ENCODE results near the gene SV2B. TPM values are rescaled to one million over a fixed set of nuclear protein-coding genes. Genes with fewer than 3 reads are reported as not detected.

Gene SV2B
- total RNA-seq, 1 experiment from 2014 or later: 0.44 TPM

GRCh38 chr15:91193378-91193720 lies 93.3 kb downstream of the SV2B start:
- Mint-ChIP-seq H3K27ac (ENCODE audit: low read depth, unreplicated experiment) (no peak overlapping the region), H3K4me3 (ENCODE audit: unreplicated experiment) (no peak overlapping the region), H3K36me3 (ENCODE audit: insufficient read depth, unreplicated experiment) (no peaks in the 10 kb centered on the region), H3K27me3 (ENCODE audit: insufficient read depth, unreplicated experiment) (peaks cover 54% of the 10 kb centered on the region), H3K9me3 (ENCODE audit: unreplicated experiment) (no peaks in the 10 kb centered on the region), H3K4me1 (ENCODE audit: insufficient read depth, unreplicated experiment) (no peaks in the 10 kb centered on the region)
- intact Hi-C loops (cut with micrococcal nuclease): no loop called here
- TF ChIP-seq CTCF (IDR thresholded peaks at IDR 0.05; ENCODE audit: unreplicated experiment): no peak
- DNase-seq (ENCODE audit: unreplicated experiment): no peak
- BruUV-seq (replicated peaks): no TSS peak
- CTCF ChIA-PET: no interaction called here
- POLR2A ChIA-PET: no interaction called here

DNA sequence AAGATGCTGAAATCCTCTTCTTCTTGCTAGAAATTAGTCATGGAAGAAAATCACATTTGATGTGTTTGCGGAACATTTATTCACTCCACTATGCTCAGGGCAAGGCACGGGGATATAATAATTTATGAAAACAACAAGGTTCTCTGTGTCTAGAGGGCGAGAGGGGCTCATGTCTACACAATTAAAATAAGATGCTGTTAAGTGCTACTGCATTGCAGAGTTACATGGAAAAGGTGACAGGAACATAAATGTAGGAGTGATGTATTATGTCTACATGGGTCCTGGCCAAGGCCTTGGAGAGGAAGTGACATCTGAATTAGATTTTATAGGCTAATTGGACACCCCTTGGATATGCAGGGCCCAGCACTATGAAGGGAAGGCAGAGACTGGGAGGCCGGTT lies 96.1 kb downstream of the SV2B start:
- intact Hi-C loops (cut with micrococcal nuclease): no loop called here
- POLR2A ChIA-PET: interaction anchor here (0.6 kb wide), 1 partner anchor 30 kb away, joined by 3 read pairs; no protein-coding TSS in a partner anchor
- Mint-ChIP-seq H3K36me3 (ENCODE audit: insufficient read depth, unreplicated experiment) (no peaks in the 10 kb centered on the region), H3K4me1 (ENCODE audit: insufficient read depth, unreplicated experiment) (no peaks in the 10 kb centered on the region), H3K4me3 (ENCODE audit: unreplicated experiment) (no peak overlapping the region), H3K9me3 (ENCODE audit: unreplicated experiment) (no peaks in the 10 kb centered on the region), H3K27me3 (ENCODE audit: insufficient read depth, unreplicated experiment) (peaks cover 35% of the 10 kb centered on the region), H3K27ac (ENCODE audit: low read depth, unreplicated experiment) (no peak overlapping the region)
- no peak for DNase-seq (ENCODE audit: unreplicated experiment)
- CTCF ChIA-PET: interaction anchor here (1.5 kb wide), 1 partner anchor 140 kb away, joined by 4 read pairs; no protein-coding TSS in a partner anchor
- no TSS peak for BruUV-seq (replicated peaks)
- no peak for TF ChIP-seq CTCF (IDR thresholded peaks at IDR 0.05; ENCODE audit: unreplicated experiment)

GRCh38 chr15:91196768-91197167 lies 96.7 kb downstream of the SV2B start:
- H3K27me3 Mint-ChIP-seq (ENCODE audit: insufficient read depth, unreplicated experiment): peaks cover 35% of the 10 kb centered on the region
- intact Hi-C loops (cut with micrococcal nuclease): no loop called here
- H3K9me3 Mint-ChIP-seq (ENCODE audit: unreplicated experiment): no peaks in the 10 kb centered on the region
- no peaks in the 10 kb centered on the region for H3K4me1 Mint-ChIP-seq (ENCODE audit: insufficient read depth, unreplicated experiment)
- H3K36me3 Mint-ChIP-seq (ENCODE audit: insufficient read depth, unreplicated experiment): no peaks in the 10 kb centered on the region
- H3K4me3 Mint-ChIP-seq (ENCODE audit: unreplicated experiment): no peak overlapping the region
- ChIA-PET POLR2A (interaction anchor here (0.6 kb wide), 1 partner anchor 29 kb away, joined by 3 read pairs; no protein-coding TSS in a partner anchor), CTCF (interaction anchor here (1.5 kb wide), 1 partner anchor 141 kb away, joined by 4 read pairs; no protein-coding TSS in a partner anchor)
- TF ChIP-seq CTCF (IDR thresholded peaks at IDR 0.05; ENCODE audit: unreplicated experiment): no peak
- DNase-seq (ENCODE audit: unreplicated experiment): no peak
- no TSS peak for BruUV-seq (replicated peaks)
- no peak overlapping the region for H3K27ac Mint-ChIP-seq (ENCODE audit: low read depth, unreplicated experiment)

DNA sequence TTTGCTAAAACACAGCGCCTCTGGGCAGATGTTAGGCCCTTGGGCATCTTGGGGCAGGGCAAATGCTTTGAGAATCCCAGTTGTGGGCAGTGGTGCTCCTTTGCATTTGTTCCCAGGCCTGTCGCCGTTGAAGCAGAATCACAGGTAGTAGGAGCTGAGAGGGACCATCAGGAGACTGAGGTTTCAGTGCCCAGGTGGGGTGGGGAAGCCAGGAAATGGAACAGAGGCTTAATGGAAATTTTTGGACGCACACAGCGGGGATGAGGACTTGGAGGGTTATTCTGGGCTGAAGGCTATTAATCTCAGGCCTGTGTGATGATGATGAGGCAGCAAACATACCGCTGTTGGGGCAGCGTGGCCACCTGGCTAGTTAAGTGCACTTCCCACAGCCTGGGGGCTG lies 99.5 kb downstream of the SV2B start:
- DNase-seq (ENCODE audit: unreplicated experiment): no peak
- Mint-ChIP-seq H3K27me3 (ENCODE audit: insufficient read depth, unreplicated experiment) (peaks cover 13% of the 10 kb centered on the region), H3K27ac (ENCODE audit: low read depth, unreplicated experiment) (no peak overlapping the region), H3K36me3 (ENCODE audit: insufficient read depth, unreplicated experiment) (no peaks in the 10 kb centered on the region), H3K4me3 (ENCODE audit: unreplicated experiment) (no peak overlapping the region), H3K4me1 (ENCODE audit: insufficient read depth, unreplicated experiment) (no peaks in the 10 kb centered on the region), H3K9me3 (ENCODE audit: unreplicated experiment) (no peaks in the 10 kb centered on the region)
- intact Hi-C loops (cut with micrococcal nuclease): no loop called here
- CTCF ChIA-PET: no interaction called here
- no TSS peak for BruUV-seq (replicated peaks)
- TF ChIP-seq CTCF (IDR thresholded peaks at IDR 0.05; ENCODE audit: unreplicated experiment): no peak
- POLR2A ChIA-PET: no interaction called here

All from MCF 10A (cell line).